Measurements from ENCODE around the gene DNAJC4.

The DNAJC4 gene, protein sequence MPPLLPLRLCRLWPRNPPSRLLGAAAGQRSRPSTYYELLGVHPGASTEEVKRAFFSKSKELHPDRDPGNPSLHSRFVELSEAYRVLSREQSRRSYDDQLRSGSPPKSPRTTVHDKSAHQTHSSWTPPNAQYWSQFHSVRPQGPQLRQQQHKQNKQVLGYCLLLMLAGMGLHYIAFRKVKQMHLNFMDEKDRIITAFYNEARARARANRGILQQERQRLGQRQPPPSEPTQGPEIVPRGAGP

DNA sequence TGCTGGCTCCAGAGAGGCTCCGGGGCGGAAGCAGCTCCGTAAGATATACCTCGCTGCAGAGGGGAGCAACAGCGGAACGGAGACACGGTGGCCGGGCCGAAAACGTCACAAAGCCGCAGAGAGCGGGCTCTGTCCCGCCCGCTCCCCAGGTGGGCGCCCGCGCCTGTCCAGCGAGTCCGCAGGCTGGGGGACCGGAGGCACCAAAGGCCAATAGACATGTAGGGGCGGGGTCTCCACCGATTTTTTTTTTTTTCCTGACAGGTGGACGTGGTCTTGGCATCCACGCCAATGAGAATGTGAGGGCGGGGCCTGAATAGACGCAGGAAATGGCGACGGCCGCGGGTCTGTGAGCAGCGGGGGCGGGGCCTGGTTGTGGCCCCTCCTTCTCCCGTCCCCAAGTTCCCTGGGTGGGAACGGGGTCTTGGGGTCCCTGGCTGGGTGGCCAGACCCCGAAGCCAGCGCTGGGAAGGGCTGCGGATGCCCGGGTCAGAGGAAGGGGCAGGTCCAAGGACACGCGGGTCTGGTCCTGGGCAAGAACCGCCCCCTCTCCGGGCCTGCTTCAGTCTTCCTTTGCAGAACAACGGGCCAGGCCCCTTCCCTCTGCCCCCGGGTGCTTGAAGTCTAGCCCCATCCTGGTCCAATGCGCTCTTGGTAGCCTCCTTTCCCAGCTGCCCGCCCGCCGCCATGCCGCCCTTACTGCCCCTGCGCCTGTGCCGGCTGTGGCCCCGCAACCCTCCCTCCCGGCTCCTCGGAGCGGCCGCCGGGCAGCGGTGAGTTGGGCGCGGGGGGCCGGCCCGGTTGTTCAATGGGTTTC, at the start of gene DNAJC4:
Gene DNAJC4, plus strand, starts transcription at position 378 of the 814 bp plus-strand sequence. Its CDS starts 307 bp downstream, at position 685.
- DNase-seq = peak; percentile 65 to 72

GRCh38 chr11:64180891-64181290, 49.5 kb upstream of the DNAJC4 start:
- DNase-seq = no peak

- peak; percentile 87 to 88 for DNase-seq
These were observed 48.6 kb upstream of the DNAJC4 start for GRCh38 chr11:64181506-64182411.

DNA sequence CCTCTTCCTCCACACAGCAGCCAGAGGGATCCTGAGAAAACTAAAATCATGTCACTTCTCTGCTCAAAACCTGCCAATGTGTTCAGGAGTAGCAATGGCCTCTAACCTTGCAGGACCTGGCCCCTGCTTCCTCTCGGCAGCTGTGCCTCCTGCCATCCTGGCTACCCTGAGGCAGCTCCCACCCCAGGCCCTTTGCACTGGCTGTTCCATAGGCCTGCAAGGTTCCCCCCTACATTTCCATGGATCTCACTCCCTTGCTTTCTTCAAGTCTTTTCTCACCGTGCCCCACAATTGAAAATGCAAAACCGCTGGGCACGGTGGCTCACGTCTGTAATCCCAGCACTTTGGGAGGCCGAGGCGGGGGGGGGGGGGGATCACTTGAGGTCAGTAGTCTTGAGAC, 46.5 kb upstream of the DNAJC4 start:
- DNase-seq = no peak

GRCh38 chr11:64185175-64185692, 45.1 kb upstream of the DNAJC4 start:
- DNase-seq = peak; percentile 41 to 42

DNA sequence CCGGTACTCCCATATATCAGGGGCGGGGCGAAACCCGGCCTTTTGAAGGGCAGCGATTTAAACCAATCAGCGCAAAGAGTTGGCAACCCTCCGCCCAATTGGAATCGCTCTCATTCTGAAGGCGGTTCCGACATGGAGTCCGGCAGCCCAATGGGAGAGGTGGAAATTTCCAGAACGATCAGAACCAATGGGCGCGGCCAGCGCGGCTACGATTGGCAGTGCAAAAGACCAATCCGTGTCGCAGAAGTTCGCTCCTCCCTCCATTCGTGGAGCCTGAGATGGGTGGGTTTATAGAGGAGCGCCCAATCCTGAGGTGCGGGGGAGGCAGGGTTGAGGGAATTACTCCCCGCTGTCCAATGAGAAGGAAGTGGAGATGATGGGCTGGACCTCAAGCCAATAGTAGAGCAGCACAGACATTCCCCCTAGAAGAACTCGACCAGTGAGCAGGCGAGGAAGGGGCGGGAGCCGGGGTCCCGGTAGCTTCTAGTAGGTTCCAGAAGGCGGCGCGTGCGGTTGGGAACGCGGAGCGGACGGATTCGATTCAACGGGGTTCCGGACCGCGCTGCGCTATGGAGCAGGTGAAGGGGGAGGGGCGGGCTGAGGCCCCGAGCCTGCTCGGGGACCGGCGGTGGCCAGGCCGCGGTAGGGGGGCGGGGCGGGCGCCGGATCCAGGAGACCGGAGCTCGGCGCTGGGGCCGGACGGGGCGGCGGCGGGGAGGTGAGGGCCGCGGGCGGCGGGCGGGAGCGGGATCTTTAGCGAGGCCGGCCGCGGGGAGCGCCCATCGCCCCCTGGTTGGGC, 44.5 kb upstream of the DNAJC4 start, which contains the start of gene STIP1:
Gene STIP1, plus strand, starts transcription at position 479 of the 799 bp plus-strand sequence. Its CDS starts 91 bp downstream, at position 570.
- peak; percentile 99 to 100 for DNase-seq

DNA sequence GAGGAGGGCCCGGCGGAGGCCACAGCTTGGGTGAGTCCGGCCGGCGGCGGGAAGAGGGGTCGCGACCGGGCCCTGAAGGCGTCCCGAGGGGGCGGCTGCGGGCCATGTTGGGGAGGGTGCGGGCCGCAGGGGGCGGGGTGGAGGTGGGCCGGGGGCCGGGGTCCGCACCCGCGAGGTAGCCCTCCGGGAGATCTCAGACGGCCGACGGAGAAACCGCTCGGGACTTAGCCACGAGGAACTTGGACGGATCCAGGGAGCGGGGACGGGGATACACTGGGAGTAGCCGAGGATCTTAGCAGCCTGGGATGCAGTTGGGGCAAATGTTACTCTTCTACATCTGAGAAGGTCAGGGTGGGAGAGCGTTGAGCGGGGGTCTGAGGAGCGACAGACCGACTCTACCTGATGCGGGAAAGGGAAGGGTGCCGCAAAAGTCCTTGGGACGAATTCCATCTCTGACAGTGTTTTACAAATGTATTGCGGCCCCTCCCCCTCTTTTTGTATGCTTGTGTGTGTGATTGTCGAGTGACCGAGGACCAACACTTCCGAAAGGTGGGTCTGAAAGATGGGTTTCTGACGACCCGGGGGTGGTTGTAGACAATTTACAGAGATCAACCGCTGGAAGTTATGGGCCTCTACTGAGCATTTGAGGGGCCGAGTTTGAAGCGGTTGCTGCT, 43.7 kb upstream of the DNAJC4 start:
- DNase-seq = no peak

- DNase-seq = no peak
These were observed 37.9 kb upstream of the DNAJC4 start for GRCh38 chr11:64192434-64192833.

DNA sequence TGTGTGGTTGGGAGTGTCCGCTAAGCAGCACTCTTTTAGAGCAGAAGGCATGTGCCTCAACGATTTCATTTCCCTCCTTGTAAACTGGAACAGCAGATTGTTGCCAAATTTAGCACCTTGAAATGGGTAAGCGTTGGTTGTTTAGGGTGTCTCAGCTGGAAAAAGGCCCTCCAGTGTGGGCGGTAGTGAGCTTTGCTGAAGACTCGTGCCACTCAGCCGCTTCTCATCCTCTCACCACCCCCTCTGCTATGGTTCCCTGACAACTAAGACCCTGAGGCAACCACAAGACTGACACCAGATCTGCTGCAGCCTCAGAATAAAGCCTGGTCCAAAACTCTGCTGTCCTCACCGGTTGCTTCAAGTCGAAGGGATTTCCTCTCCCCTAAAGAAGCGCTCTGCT, 33.7 kb upstream of the DNAJC4 start:
- no peak for DNase-seq

- no peak for DNase-seq
These were observed 31.8 kb upstream of the DNAJC4 start for GRCh38 chr11:64198511-64198910.

DNA sequence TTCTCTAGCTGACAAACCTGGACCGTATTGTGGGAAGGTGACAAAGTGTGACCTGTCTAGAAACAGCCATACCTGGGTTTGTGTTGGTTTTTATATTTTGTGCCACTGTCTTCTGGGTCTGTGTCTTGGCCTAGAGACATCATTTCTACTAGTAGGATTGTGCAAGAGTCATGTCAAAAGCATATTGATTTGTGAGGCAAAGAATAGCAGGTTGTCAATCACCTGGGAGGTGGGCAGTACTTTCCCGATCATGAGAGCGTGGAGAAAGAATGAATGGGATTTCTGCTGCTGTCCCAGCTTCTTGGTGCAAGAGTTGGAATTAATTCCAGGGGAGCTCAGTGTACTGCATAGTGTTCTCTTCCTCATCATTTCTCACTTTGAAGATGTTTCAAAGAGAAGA, 28.8 kb upstream of the DNAJC4 start:
- no peak for DNase-seq

- DNase-seq = no peak
These were observed 27.4 kb upstream of the DNAJC4 start for GRCh38 chr11:64202992-64203391.

DNA sequence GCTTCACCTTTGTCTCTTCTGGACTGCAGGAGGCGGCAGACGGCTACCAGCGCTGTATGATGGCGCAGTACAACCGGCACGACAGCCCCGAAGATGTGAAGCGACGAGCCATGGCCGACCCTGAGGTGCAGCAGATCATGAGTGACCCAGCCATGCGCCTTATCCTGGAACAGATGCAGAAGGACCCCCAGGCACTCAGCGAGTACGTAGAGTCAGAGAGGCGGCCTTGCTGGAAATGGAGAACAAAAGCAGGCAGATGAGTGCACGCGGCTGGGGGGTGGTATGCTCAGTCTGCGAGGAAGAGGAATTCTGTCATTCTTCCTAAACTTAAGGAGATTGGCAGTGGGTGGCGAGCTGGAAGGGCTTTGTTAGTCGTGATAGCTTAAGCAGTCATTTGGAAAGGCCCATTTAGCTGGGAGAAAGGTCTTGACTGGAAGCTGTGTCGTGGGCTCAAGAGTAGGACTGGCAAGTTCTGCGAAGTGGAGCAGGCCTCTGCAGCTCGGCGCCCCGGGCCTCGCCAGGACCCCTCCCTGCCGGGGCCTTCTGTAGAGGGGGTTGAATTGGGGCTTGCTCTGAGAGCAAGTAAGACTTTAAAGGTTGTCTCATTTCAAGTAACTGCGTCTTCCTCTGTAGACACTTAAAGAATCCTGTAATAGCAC, 26.8 kb upstream of the DNAJC4 start:
- DNase-seq = no peak

GRCh38 chr11:64204080-64204440, 26.3 kb upstream of the DNAJC4 start:
- DNase-seq = no peak

DNA sequence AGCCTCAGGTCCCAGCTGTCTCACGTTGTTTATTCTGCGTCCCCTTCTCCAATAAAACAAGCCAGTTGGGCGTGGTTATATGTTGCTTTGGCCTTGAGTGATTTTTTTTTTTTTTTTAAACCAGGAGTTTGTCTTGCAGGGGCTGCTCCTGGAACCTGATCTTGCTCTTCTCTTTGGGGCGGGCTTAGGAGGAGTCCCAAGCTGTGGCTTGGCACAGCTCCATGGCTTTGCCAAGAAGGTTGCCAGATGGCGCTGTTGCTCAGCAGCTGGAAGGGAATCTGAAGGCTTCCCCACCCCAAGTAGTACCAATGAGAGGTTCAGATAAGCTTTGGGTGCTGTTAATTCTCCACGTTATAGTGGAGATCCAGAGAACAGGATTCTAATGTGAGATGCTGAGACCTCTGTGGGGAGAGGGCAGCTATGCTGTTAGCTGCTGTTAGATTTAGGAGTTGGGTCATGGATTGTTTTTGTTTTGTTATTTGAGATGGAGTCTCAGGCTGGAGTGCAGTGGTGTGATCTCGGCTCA, 25.8 kb upstream of the DNAJC4 start:
- peak; percentile 96 to 97 for DNase-seq

GRCh38 chr11:64206457-64207255, 23.7 kb upstream of the DNAJC4 start, which contains the start of gene FERMT3:
Gene FERMT3, plus strand, starts transcription at chr11:64206721. Its CDS starts 644 bp downstream, at chr11:64207365.
- DNase-seq = peak; percentile 94 to 96

DNA sequence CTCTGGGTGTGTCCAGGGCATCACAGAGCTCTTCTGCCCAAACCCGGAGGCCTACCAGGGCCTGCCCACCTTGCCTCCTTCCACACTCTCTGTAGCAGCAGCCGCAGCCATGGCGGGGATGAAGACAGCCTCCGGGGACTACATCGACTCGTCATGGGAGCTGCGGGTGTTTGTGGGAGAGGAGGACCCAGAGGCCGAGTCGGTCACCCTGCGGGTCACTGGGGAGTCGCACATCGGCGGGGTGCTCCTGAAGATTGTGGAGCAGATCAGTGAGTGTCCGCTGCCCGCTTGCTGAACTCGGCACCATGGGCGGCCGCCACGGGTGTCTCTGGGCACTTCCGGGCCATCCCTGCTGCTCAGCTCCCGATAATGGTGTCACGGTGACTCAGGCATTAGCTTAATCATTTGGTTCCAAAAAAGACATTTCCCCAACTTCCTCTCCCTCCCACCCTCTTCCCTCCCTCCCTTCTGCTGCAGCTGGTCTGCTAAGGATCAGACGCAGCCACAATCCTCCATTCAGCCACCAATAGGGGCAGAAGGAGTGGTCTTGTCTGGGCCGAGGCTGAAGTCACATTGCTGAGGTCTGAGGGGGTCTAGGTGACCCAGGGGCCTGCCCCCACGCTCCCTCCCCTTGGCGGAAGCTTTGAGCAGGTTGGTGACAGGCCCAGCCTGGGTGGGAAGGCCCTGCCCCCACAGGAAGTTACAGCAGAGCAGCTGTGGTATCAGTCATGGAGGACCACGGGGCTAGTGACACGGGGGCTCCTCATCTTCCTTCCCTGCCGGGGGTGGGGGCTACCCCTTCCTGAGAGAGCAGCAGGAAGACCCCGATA, 22.9 kb upstream of the DNAJC4 start:
- DNase-seq = peak; percentile 87 to 89

DNA sequence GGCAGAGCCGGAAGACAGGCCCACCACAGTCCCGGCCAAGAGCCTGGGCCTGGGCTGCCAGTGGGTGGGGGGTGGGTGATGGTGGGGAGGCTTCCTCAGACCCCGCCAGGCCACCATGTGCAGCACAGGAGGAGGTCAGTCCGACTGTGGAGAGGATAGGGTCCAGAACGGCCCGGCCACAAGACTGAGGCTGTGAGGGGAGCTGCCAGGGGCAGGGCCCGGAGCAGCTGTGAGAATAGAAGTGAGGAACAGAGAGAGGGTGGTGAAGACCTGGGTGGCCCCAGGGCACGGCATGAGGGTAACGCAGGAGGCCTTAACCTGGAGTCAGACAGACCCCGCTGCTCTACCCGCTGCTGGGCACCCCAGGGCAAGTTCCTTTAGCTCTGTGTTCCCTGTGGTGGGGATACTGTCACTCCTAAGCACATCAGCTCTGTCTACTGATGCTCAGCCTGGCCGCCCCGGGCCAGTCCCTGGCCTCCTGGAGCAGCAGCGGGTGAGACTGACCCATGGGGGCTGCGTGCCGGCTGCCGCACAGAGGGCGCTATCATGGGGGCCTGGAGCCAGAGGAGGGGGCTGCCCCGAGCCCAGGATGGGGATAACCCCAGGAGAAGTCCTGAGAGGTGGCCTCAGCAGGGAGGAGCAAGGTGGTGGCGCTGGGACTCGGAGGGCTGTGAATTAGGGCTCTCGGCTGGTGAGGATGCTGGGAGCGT, 22.1 kb upstream of the DNAJC4 start:
- no peak for DNase-seq
